Adrenal gland (tissue), 5 donors: ENCODE measurements around the gene RAB27A.

ENCODE experiments used
- POLR2A ChIP-seq, 2 donors: fragments of 450-650 bp; IDR thresholded peaks; one replicate each; pipeline ENCODE4 v1.6.1; 2017; ENCODE audit warnings: antibody characterized with exemption in 2 of 2, mild to moderate bottlenecking in 2 of 2, moderate library complexity in 1 of 2
- TF ChIP-seq, protein P1 (sequence below), 6 experiments: fragments of 450-650 bp in 4 of 6; fragments of 200-600 bp in 2 of 6; sonication (generic) in 1 of 6; IDR thresholded peaks; 1 replicate in 5 of 6; 2 replicates in 1 of 6; pipeline versions ENCODE4 v1.5.1 to v1.8.0; 2016 to 2021; ENCODE audit warnings: antibody characterized with exemption in 6 of 6, mild to moderate bottlenecking in 2 of 6, moderate library complexity in 1 of 6
- donor health status: DM: no; HTN: no; CAD: no.

DNA sequence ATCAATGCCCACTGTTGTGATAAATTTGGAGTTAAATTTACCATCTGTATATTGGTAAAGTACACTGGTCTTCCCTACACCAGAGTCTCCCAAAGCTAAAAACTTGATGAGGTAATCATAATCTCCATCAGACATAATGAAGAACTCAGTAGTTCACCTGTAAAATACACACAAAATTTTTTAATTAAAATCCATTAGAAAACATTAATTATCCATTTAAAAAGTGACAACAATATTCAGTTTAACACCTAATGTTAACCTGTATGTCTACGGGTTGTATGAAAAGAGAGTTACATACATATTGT, 54.9 kb downstream of the RAB27A start:
- TF ChIP-seq, protein P1, sequence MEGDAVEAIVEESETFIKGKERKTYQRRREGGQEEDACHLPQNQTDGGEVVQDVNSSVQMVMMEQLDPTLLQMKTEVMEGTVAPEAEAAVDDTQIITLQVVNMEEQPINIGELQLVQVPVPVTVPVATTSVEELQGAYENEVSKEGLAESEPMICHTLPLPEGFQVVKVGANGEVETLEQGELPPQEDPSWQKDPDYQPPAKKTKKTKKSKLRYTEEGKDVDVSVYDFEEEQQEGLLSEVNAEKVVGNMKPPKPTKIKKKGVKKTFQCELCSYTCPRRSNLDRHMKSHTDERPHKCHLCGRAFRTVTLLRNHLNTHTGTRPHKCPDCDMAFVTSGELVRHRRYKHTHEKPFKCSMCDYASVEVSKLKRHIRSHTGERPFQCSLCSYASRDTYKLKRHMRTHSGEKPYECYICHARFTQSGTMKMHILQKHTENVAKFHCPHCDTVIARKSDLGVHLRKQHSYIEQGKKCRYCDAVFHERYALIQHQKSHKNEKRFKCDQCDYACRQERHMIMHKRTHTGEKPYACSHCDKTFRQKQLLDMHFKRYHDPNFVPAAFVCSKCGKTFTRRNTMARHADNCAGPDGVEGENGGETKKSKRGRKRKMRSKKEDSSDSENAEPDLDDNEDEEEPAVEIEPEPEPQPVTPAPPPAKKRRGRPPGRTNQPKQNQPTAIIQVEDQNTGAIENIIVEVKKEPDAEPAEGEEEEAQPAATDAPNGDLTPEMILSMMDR (IDR thresholded peaks at IDR 0.05): no peak
- TF ChIP-seq POLR2A (IDR thresholded peaks at IDR 0.05): no peak
